Stimulated activated CD8-positive, alpha-beta memory T cell treated with anti-CD3 and anti-CD28 coated beads, Interleukin-7, amount 100 ng/mL, for 24 hours (primary cell): ENCODE measurements around the gene NAT14.
"Not testable (repeated sequence)": the region's sequence is repeated elsewhere in the genome, so short reads cannot be mapped to it uniquely, and the experiment has no call there.

Source experiments
- DNase-seq: peaks from one replicate; pipeline ENCODE4 v3.0.0-alpha.2; 2020; ENCODE audit warnings: low read depth

NAT14 gene, protein sequence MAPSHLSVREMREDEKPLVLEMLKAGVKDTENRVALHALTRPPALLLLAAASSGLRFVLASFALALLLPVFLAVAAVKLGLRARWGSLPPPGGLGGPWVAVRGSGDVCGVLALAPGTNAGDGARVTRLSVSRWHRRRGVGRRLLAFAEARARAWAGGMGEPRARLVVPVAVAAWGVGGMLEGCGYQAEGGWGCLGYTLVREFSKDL

DNA sequence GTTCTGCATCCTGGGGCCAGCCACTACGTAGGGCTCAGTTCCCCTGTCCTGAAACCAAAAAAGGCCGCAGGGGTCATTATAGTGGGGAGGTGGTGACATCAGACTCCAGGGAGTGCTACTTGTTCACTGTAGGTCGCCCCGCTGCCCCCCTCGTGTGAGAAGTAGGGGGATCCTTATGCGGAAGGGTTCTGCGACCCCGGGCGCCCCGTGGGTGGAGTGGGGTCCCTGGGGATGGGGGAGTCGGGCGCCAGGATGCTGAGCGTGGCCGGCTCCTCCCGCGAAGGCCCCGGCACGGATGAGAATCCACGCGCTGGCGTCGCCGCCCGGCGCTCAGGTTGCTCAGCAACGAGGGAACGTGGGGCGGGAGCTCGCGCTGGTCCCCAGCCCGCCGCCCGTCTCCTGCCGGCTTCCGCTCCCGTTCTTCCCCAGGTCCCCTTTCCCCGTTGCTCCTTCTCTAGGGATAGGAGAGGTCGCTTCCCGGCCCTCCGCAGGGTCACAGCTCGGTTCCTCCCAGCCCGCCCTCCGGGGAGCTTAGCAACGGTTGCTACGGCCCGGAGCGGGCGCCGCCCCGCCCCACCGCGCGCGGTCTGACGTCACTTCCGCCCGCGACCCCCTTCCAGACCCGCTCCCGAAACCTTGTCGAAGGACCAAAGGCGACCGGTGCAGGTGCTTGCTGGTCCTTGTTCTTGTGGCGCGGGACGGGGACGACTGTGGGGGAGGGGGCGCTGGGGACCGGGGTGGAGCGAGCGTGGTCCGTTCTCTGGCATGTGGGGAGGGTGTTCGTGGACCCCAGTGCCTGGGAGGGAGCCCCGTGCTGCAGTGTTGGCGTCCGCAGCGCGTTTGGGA lies at the start of gene NAT14:
TSS of gene NAT14 (plus strand) at position 596 of the 846 bp plus-strand sequence. CDS start 521 bp downstream, outside the sequence.
- DNase-seq = peak; percentile 40

DNA sequence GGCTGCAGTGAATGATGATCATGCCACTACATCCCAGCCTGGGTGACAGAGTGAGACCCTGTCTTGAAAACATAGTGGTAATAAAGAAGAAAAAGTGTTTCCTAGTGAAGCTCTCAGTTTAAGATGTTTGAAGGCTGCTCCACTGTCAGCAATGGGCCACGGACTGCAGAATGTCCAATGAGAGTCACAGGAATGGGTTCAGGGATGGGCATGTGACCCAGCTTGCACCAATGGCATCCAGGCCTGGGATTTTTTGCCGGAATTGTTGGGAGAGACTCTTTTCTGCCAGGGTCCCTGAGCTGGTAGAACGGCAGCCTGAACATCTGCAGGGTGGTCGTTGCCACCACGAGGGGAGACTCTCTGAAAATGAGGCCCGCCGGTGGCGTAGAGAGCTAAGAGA lies 48.1 kb upstream of the NAT14 start:
- DNase-seq = no peak

- DNase-seq = no peak
These were observed 47.6 kb upstream of the NAT14 start for GRCh38 chr19:55437410-55437809.

GRCh38 chr19:55439052-55439451 lies 45.9 kb upstream of the NAT14 start:
- DNase-seq = no peak

- DNase-seq = no peak
These were observed 44.4 kb upstream of the NAT14 start for GRCh38 chr19:55440411-55441105.

GRCh38 chr19:55441319-55441691 lies 43.7 kb upstream of the NAT14 start:
- DNase-seq = no peak

DNA sequence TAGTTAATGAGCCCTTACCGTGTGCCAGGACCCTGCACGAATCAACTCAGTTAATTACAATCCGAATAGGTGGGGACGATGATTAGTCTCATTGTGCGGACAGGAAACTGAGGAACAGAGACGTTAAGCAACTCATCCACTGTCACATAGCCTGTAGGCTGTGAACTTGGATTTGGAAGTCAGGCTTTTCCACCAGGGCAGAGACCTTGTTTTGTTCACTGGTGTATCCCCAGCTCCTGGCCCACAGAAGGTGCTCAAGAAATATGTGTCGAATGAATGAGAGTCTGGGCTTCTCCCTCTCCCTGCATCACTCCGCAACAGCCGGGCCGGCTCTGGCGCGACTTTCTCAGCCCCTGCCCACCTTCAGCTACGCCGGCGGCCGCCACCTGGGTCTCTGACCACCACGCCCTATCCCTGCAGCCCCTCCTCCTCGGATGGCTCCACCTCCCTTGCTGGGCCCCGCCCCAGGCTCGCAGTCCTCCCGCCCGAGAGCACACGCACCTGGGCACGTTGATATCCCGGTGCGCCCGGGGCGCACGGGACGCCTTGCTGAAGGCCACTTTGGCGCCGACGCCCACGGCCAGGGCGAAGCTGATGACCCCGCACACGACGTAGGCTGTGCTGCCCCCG lies 43.2 kb upstream of the NAT14 start:
- DNase-seq = no peak

- DNase-seq = no peak
These were observed 42.5 kb upstream of the NAT14 start for GRCh38 chr19:55442372-55442961.

DNA sequence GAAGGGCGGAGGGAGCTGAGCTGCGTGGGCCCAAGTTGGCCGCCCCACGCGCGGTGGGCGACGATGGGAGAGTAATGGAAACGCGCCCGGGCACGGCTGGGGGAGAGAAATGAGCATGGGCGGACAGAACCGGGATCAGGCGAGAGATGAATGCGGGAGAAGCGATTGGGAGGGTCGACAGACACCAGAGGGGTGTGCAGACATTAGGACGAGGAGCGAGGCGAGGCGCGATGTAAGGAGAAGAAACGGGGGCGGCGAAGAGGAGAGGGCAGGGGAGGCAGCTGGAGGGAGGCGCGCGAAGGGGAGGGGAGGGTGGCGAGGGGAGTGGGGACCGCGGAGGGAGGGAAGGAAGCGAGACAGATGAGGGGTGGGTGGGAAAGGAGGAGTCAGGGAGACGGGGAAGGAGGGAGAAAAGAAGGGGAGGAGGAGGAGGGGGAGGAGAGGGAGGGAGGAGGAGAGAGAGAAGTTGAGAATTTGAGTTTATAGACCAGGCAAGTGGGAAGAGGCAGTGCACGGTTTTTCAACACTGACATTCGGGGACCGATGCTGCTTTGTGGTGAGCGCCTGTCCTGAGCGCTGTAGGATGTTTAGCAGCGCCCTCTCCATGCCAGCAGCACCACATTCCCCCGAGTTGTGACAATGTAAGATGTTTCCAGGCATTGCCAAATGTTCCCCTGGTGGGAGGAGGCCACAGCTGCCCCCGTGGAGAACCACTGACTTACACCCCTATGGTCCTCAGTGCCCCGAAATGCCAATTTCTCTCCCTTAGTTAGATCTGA lies 41.8 kb upstream of the NAT14 start, which contains the start of gene SHISA7:
TSS of gene SHISA7 (minus strand) at position 256 of the 779 bp plus-strand sequence. CDS start 437 bp downstream, outside the sequence.
- no peak for DNase-seq

- DNase-seq = no peak
These were observed 41.0 kb upstream of the NAT14 start for GRCh38 chr19:55443824-55444480.

GRCh38 chr19:55444646-55445045 lies 40.3 kb upstream of the NAT14 start:
- no peak for DNase-seq

GRCh38 chr19:55446060-55446459 lies 38.9 kb upstream of the NAT14 start:
- DNase-seq = no peak

- no peak for DNase-seq
These were observed 37.4 kb upstream of the NAT14 start for GRCh38 chr19:55447421-55448174.

- DNase-seq = not testable (repeated sequence)
These were observed 36.9 kb upstream of the NAT14 start for GRCh38 chr19:55448175-55448490.

DNA sequence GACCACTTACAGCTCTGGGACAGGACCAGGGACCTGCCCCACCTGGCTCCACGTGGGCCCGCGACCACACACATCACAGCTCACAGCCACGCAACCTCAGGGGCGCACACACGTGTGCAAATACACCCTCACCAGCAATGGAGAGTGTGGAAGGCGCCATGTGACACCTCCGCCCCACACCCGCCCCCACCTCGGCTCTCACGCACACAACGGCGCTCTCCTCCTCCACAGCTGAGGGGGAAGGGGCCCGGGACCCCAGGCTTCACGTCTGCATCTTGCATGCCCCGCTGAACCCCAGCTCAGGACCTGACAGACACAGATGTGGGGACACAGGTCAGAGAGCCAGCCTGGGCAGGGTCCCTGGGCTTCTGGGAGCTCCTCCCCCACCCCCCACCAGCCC lies 35.5 kb upstream of the NAT14 start:
- no peak for DNase-seq

- no peak for DNase-seq
These were observed 33.6 kb upstream of the NAT14 start for GRCh38 chr19:55451163-55451964.

DNA sequence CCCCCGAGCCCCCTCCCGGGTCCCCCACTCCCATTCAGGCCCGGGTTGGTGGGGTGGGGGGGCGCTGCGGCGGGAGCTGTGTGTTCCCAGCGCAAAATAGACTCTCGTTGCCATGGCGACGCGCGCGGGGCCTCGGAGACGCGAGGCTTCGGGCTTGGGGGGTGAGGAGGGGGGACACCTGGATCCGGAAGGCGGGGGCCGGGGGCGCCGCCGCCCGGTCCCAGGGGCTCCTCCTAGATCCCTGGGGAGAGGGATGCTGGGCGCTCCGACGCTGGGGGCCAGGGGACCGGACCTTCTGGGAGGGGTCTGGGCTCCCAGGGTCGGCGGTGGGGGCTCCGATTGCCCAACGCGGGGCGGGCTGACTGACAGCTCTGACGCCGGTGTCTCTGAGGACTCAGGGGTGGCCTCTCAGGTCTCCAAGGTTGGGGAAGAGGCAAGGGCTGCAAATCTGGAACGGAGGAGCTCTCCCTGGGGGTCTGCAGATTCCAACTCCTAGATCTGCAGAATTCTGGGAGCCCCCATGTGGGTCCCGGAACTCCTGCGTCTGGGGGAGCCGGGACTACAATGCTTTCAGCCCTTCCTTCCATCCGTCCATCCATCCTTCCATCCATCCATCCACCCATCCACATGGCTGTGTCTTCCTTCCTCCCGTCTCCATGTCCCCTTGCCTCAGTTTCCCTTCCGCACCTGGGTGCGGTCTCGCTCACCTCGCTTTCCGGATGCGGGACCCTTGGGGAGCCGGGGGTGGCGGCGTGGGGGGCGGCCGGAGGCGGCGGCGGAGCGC lies 32.8 kb upstream of the NAT14 start:
- no peak for DNase-seq

DNA sequence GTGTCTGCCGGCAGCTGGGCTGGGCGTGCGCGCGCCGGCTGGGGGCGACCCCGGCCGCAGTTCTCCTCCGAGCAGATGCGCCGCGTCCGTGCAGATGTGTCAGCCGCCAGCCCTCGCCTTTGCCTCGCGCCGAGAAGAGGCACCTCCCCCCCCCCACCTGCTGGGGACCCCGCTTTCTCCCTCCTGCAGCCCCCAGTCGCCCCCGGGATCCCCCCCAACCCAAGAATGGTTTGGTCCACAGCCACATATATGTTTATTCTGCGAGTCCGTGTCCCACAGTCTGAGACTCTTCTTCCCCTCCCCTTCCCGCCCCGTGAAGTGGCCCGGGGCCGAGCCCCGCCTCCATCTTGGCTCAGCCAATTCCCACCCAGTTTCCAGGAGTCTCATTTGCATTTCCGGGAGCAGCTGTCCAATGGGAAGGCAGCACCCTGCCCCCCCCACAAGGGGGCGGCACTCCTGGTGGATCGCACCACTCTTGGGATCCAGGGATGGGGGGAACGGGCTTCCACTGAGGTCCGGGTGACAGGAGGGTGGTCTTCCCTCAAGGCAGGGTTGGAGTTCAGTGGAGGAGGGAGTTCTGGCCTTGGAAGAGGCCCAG lies 32.1 kb upstream of the NAT14 start:
- DNase-seq = no peak
